WERI-Rb-1 (cell line): ENCODE results near the gene HS1BP3.

Experiments
- DNase-seq: peaks from one replicate; pipeline ENCODE4 v3.0.0-alpha.2; 2020
- H3K27ac ChIP-seq: fragments of 250-450 bp; sonication (Bioruptor Pico); 2 replicates; pipeline ENCODE4 v1.5.1; 2020; ENCODE audit warnings: mild to moderate bottlenecking, moderate library complexity
- H3K27me3 ChIP-seq: fragments of 250-450 bp; sonication (Bioruptor Pico); 2 replicates; pipeline ENCODE4 v1.5.1; 2021; ENCODE audit warnings: mild to moderate bottlenecking, low read depth, moderate library complexity; ENCODE audit not compliant: insufficient read depth, severe bottlenecking
- H3K36me3 ChIP-seq: fragments of 250-450 bp; sonication (Bioruptor Pico); 2 replicates; pipeline ENCODE4 v1.5.1; 2020; ENCODE audit warnings: mild to moderate bottlenecking, moderate library complexity
- H3K4me3 ChIP-seq: 2 replicates; pipeline ENCODE4 v1.5.1; 2011; ENCODE audit warnings: low read depth, mild to moderate bottlenecking, control low read depth, low read length
- H3K9me3 ChIP-seq: fragments of 250-450 bp; sonication (Bioruptor Pico); 2 replicates; pipeline ENCODE4 v1.5.1; 2021; ENCODE audit warnings: mild to moderate bottlenecking, moderate library complexity; ENCODE audit not compliant: severe bottlenecking
- CTCF ChIP-seq: IDR thresholded peaks from 2 replicates; pipeline ENCODE4 v1.5.1; 2011; ENCODE audit warnings: low read depth, mild to moderate bottlenecking, control low read depth, inconsistent platforms, low read length

Gene HS1BP3

DNA sequence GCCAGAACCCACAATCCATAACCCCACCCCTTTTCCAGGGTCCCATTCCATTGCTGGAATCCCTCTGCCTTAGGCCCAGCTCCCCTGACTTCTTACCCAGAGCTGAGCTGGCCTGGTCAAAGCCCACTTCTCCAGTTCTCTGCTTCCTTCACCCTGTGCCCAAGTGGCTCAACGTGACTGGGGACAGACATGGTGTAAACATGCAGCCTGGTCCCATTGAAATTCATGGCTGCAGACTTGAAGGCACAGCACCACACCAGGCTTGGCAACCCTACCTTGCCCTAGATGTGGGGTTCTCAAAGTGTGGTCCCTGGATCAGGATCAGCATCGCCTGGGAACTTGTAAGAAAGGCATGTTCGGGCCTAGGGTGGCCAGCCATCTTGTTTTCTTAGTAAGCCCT lies 3.7 kb downstream of the HS1BP3 start:
- Histone ChIP-seq H3K36me3 (no peaks in the 10 kb centered on the region), H3K9me3 (no peaks in the 10 kb centered on the region), H3K27me3 (no peaks in the 10 kb centered on the region), H3K27ac (no peak overlapping the region), H3K4me3 (no peak overlapping the region)
- no peak for TF ChIP-seq CTCF
- no peak for DNase-seq

- Histone ChIP-seq H3K36me3 (no peaks in the 10 kb centered on the region), H3K27ac (no peak overlapping the region), H3K4me3 (no peak overlapping the region), H3K9me3 (no peaks in the 10 kb centered on the region), H3K27me3 (no peaks in the 10 kb centered on the region)
- DNase-seq = no peak
- TF ChIP-seq CTCF = no peak
Observed at GRCh38 chr2:20646446-20646845, 4.5 kb downstream of the HS1BP3 start.

- Histone ChIP-seq H3K27me3 (no peaks in the 10 kb centered on the region), H3K27ac (no peak overlapping the region), H3K9me3 (no peaks in the 10 kb centered on the region), H3K36me3 (no peaks in the 10 kb centered on the region), H3K4me3 (no peak overlapping the region)
- no peak for DNase-seq
- TF ChIP-seq CTCF = no peak
Observed at GRCh38 chr2:20645761-20646160, 5.1 kb downstream of the HS1BP3 start.

- TF ChIP-seq CTCF = no peak
- H3K36me3 ChIP-seq = no peaks in the 10 kb centered on the region
- H3K9me3 ChIP-seq = no peaks in the 10 kb centered on the region
- no peak overlapping the region for H3K27ac ChIP-seq
- no peak for DNase-seq
- no peak overlapping the region for H3K4me3 ChIP-seq
- no peaks in the 10 kb centered on the region for H3K27me3 ChIP-seq
Observed at GRCh38 chr2:20645301-20645701, 5.6 kb downstream of the HS1BP3 start.

DNA sequence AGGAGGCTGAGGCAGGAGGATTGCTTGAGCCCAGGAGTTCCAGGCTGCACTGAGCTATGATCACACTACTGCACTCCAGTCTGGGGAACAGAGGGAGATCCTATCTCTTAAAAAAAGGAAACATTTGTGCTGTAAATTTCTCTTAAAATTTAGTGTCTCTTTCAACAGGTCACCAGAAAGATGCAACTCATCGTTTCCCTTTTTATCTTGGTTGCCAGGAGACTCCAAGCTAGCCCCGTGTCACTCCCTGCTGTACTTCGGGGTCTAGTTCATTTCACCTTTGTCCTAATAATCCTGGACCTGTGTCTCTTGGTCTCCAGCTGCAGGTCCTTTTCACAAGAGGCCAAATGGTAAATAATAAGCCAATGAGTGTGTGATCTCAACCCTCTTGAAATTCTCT lies 7.1 kb downstream of the HS1BP3 start:
- H3K4me3 ChIP-seq = no peak overlapping the region
- no peaks in the 10 kb centered on the region for H3K36me3 ChIP-seq
- H3K9me3 ChIP-seq = no peaks in the 10 kb centered on the region
- no peak for DNase-seq
- H3K27ac ChIP-seq = no peak overlapping the region
- no peak for TF ChIP-seq CTCF
- no peaks in the 10 kb centered on the region for H3K27me3 ChIP-seq

- Histone ChIP-seq H3K27ac (no peak overlapping the region), H3K9me3 (no peaks in the 10 kb centered on the region), H3K27me3 (no peaks in the 10 kb centered on the region), H3K36me3 (no peaks in the 10 kb centered on the region), H3K4me3 (no peak overlapping the region)
- TF ChIP-seq CTCF = no peak
- no peak for DNase-seq
Observed at GRCh38 chr2:20643060-20643459, 7.8 kb downstream of the HS1BP3 start.
